Fibroblast of skin of right quadriceps (primary cell): ENCODE measurements around the gene EHMT1.
"Not testable (repeated sequence)": the region's sequence is repeated elsewhere in the genome, so short reads cannot be mapped to it uniquely, and the experiment has no call there.

ENCODE experiments used
- DNase-seq: peaks from one replicate; pipeline ENCODE4 v3.0.0-alpha.2; 2013

Gene EHMT1

DNA sequence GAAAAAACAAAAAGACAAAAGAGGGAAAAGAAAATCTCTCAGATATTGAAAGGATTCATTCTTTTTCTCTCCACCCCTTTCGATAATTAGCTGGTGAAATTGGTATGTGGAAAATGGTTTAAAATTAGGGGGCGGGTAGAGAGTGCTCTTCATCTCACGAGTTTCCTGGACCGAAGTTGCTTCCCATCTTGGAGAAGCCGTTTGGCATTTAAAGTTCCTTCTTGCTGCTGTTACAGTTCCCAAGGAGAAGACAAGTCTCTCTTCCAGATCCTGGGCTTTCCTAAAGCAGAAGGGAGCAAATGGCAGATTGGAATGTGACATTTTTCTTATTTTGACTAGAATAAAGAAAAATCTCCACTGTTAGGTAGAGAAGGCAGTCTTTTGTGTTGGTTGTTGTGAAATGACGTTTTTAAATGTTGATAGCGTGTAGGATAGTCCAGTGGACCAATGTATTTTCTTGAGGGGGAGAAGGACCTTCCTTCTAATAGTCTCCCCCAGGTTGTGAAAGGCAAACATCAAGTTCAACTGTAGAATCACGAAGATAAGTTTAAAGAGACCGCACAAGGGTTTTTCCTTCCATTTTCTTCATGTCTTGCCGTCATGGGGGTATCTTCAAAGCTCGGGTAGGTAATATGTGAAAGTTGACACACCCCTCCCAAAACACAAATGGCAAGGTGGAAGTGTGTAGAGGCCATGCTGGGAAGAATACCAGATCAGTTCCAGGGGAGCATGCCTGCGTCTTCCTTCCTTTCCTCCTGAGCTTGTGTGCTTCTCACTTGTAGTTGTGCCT lies 77.5 kb downstream of the EHMT1 start:
- DNase-seq: no peak

GRCh38 chr9:137697193-137697592 lies 78.4 kb downstream of the EHMT1 start:
- no peak for DNase-seq

DNA sequence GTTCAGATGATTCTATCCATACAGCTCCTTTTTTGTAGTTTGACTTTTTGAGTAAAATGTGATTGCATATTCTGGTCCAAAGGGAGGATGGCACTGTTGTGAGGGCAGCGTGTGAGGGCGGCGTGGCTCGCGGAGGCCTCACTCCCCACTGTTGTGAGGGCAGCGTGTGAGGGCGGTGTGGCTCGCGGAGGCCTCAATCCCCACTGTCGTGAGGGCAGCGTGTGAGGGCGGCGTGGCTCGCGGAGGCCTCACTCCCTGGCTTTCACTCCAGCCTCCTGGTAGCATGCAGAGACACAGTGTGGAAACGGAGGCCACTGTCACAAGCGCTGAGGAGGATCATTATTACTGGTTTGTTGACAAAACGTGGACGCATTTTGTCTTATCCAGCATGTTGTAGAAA lies 79.0 kb downstream of the EHMT1 start:
- no peak for DNase-seq

DNA sequence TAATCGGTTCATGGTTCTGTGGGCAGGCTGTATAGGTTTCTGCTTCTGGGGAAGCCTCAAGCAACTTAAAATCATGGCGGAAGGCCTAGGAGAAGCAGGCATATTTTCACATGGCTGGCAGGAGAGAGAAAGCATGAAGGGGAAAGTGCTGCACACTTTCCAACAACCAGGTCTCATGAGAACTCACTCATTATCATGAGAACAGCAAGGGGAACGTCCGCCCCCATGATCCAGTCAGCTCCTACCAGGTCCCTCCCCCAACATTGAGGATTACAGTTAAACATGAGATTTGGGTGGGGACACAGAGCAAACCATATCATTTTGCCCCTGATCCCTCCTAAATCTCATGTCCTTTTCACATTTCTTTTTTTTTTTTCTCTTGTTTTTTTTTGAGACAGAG lies 82.1 kb downstream of the EHMT1 start:
- no peak for DNase-seq

DNA sequence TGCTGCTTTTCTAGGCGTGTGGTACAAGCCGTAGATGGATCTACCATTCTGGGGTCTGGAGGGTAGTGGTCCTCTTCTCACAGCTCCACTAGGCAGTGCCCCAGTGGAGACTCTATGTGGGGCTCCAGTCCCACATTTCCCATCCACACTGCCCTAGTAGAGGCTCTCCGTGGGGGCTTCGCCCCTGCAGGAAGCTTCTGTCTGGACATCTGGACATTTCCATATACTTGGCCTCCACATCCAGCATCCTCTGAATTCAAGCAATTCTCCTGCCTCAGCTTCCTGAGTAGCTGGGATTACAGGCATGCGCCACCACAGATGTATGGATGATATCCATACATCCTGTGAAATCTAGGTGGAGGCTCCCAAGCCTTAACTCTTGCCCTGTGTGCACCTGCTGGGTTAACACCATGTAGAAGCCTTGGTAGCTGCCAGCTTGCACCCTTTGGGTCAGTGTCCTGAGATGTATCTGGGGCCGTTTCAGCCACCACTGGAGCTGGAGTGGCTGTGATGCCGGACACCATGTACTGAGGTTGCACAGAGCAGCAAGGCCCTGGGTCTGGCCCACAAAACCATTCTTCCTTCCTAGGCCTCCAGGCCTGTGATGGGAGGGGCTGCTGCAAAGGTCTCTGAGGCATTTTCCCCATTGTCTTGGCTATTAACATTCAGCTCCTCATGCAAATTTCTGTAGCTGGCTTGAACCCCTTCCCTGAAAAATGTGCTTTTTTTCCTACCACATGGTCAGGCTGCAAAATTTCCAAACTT lies 84.0 kb downstream of the EHMT1 start:
- DNase-seq: no peak

GRCh38 chr9:137703842-137704508 lies 85.2 kb downstream of the EHMT1 start:
- DNase-seq: no peak

DNA sequence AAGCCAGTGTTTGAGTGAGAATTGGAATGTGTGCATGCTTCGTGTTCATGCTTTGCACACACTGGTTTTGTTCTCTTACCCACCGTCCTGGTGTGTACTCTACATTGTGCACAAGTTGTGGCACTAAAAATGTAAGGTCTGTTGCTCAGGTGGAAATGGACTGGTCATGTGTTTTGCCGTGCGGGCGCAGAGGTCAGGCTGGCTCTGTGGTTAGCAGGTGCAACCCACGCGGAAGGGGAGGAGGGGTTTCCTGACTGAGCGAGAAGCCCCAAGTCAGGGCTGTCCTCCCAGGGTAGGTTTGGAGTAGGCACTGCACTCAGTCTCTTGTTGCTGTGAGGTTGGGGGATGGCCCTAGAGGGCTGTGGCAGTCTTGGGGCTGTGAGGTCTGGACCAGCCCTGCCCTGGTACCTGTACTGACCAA lies 86.6 kb downstream of the EHMT1 start:
- DNase-seq: no peak

- no peak for DNase-seq
Observed at GRCh38 chr9:137705906-137706305, 87.1 kb downstream of the EHMT1 start.

GRCh38 chr9:137707361-137707760 lies 88.6 kb downstream of the EHMT1 start:
- no peak for DNase-seq

GRCh38 chr9:137708590-137709284 lies 89.9 kb downstream of the EHMT1 start:
- DNase-seq: no peak

DNA sequence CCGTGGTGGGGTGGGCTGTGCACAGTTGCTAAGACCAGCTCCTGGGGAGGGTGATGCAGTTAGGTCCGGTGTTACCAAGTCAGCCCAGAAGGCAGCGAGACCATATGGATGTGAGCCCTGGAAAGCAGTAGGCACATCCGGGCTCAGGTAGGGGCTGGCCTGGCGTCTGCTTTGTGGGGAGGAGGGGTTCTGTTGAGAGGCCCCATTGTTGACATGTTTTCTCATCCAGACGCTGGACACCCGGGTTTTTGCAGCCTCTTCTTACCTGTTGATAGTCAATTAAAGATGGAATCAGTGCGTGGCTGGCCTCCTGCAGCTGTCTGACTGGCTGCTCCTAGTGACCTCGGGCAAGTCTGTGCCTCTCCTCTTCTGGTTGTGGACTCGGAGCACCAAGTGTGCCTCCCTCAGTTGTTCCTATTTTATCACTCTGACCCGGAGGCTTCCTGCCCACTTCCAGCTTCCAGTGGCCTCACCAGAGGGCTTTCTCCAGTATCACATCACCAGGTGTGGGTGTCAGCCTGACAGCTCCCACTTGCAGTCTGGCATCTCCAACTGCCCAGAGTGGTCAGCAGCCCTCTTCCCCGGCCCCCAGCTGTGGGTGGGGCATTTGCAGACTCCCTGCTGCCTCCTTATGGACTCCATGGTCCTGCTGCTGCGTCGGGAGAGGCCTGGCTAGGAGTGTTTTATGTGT lies 90.8 kb downstream of the EHMT1 start:
- DNase-seq: no peak

- no peak for DNase-seq
Observed at GRCh38 chr9:137710704-137711103, 91.9 kb downstream of the EHMT1 start.

DNA sequence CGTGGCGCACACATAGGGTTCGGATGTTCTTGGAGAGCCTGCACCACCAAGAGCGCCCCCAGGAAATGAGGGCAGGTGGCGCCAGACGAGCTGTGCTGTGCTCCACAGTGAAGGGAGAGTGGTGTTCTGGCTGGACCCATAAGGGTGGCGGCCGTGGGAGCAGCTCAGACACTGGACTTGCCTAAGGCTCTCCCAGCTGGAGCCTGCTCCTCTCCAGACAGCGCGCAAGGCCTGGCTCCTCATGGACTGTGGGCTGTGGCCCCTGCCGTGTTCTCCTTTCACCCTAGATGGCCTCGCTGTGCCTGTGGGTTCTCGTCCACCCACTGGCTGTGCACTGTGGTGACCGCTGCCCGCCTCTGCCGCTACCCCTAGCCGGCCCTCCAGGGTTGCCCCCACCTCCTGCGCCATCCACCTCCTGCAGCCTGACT lies 92.9 kb downstream of the EHMT1 start:
- DNase-seq: no peak

DNA sequence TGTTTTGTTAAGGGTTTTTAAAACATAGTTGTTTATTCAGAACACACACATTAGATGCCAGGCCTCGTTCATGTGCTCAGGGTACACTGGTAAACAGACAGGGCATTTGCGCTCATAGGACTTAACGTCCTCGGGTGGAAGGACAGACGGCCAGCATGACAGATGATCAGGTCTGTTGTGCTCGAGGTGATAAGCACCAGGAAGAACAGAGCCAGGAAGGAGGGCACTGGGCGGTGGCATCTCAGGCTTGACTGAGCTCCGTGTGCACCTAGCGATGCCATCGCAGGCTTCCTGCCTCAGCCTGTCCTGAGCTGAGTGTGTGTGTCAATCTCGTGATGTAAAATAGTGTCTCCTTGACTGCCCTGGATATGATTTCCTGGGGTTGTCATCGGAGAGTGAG lies 96.5 kb downstream of the EHMT1 start:
- no peak for DNase-seq

DNA sequence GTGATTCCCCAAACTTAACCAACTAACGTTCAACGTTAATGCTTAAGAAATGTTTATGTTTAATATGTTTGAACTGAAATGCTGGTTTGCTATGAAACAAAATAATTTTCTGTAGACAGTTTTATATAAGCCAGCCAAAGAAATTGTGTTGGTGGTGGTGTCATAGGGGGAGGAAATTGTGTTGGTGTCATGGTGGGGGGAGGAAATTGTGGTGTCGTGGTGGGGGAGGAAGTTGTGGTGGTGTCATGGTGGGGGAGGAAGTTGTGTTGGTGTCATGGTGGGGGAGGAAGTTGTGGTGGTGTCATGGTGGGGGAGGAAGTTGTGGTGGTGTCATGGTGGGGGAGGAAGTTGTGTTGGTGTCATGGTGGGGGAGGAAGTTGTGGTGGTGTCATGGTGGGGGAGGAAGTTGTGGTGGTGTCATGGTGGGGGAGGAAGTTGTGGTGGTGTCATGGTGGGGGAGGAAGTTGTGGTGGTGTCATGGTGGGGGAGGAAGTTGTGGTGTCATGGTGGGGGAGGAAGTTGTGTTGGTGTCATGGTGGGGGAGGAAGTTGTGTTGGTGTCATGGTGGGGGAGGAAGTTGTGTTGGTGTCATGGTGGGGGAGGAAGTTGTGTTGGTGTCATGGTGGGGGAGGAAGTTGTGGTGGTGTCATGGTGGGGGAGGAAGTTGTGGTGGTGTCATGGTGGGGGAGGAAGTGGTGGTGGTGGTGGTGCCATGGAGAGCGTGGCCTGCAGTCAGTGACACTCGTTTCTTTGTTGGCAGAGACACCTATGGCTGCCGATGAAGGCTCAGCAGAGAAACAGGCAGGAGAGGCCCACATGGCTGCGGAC lies 97.3 kb downstream of the EHMT1 start:
- not testable (repeated sequence) for DNase-seq

GRCh38 chr9:137716694-137717287 lies 98.0 kb downstream of the EHMT1 start:
- no peak for DNase-seq

GRCh38 chr9:137717776-137718327 lies 99.0 kb downstream of the EHMT1 start:
- no peak for DNase-seq

DNA sequence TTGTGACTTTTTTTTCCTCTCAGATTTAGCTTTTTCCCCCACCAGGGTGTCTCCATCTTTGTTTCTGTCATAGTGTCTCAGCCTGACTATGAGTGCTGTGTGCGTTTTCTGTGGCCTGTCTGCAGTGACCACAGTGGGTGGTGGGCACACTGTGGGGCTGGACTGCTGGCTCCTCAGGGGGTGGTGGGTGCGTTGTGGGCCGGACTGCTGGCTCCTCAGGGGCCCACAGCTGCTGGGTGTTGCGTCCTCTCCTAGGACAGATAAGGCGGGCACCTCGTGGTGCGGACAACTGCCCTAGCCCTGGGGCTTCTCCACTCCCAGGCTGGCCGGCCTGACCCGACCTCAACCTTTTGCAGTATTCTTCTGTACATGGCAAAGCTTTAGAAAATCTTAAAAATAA lies 100.4 kb downstream of the EHMT1 start:
- DNase-seq: no peak

- no peak for DNase-seq
Observed at GRCh38 chr9:137720571-137721110, 101.8 kb downstream of the EHMT1 start.

- DNase-seq: no peak
Observed at GRCh38 chr9:137721479-137721878, 102.7 kb downstream of the EHMT1 start.

GRCh38 chr9:137721899-137722298 lies 103.1 kb downstream of the EHMT1 start:
- DNase-seq: no peak
